Measurements from ENCODE around the gene KCNJ13.

KCNJ13 gene

DNA sequence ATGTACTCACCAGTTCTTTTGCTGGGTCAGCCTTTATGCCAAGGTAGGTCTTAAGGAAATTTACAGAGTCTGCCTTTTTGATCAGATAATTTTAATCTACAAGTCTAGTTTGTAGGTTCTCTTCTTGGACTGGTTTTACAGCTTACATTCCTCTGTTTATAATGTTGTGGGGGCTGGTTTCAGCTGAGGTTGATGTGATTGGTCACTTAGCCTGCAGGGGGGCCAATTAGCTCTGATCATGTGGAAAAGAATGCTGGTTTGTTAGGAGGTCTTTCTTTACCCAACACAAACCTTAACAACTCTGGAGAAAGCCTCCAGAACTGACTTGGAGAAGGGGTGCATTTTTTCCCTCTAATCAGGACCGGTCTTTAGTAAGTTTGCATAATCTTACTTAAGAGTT lies at the start of gene KCNJ13:
Gene KCNJ13, minus strand, starts transcription at position 131 of the 400 bp plus-strand sequence. CDS start 5,203 bp downstream, outside the sequence.
- Histone ChIP-seq H3K9me3 (no peaks in the 10 kb centered on the region), H3K27me3 (ENCODE audit: low read depth) (no peaks in the 10 kb centered on the region), H3K4me1 (no peaks in the 10 kb centered on the region), H3K36me3 (replicated peaks) (peaks cover 3% of the 10 kb centered on the region; the same call in 1 of the 2 replicates), H3K4me3 (no peak within 1 kb of the TSS)
- DNase-seq (ENCODE audit: low spot score in 2 of 2): no peak
- in situ Hi-C loops (cut with MboI; ENCODE audit: low sequenced_read_pairs): no loop called here

DNA sequence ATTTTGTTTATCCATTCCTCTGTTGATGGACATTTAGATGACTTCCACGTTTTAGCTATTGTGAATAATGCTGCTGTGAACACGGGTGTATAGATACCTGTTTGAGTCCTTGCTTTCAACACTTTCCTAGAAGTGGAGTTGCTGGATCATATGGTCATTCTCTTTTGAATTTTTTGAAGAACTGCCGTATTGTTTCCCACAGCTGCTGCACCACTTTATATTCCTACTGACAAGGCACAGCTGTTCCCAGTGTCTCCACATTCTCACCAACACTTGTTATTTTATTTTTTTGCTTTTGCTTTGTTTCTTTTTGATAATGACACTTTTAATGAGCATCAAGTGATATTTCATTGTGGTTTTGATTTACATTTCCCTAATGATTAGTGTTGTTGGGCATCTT lies 41.4 kb upstream of the KCNJ13 start:
- H3K4me1 ChIP-seq: peaks cover 10% of the 10 kb centered on the region
- in situ Hi-C loops (cut with MboI; ENCODE audit: low sequenced_read_pairs): no loop called here
- H3K27me3 ChIP-seq (ENCODE audit: low read depth): no peaks in the 10 kb centered on the region
- H3K4me3 ChIP-seq: no peak overlapping the region
- no peaks in the 10 kb centered on the region for H3K9me3 ChIP-seq
- peaks cover 62% of the 10 kb centered on the region for H3K36me3 ChIP-seq (replicated peaks)
- DNase-seq (ENCODE audit: low spot score in 2 of 2): no peak

DNA sequence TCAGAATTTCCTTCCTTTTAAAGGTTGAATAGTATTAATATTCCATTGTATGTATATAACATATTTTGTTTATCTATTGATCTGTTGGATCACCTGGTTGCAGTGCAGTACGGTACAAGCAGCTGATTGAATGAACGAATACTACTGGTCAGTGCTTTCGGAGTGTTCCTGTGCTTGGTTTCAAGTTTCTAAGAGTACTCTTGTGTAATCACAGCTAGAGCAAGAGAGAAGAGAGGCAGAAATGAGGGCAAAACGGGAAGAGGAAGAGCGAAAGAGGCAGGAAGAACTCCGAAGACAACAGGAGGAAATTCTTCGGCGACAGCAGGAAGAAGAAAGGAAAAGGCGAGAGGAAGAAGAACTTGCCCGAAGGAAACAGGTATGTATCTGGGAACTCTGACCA lies 40.3 kb upstream of the KCNJ13 start:
- in situ Hi-C loops (cut with MboI; ENCODE audit: low sequenced_read_pairs): no loop called here
- no peak overlapping the region for H3K4me3 ChIP-seq
- DNase-seq (ENCODE audit: low spot score in 2 of 2): no peak
- H3K4me1 ChIP-seq: peaks cover 10% of the 10 kb centered on the region
- H3K36me3 ChIP-seq (replicated peaks): peaks cover 63% of the 10 kb centered on the region
- H3K9me3 ChIP-seq: no peaks in the 10 kb centered on the region
- no peaks in the 10 kb centered on the region for H3K27me3 ChIP-seq (ENCODE audit: low read depth)

- in situ Hi-C loops (cut with MboI; ENCODE audit: low sequenced_read_pairs): no loop called here
- no peaks in the 10 kb centered on the region for H3K27me3 ChIP-seq (ENCODE audit: low read depth)
- H3K36me3 ChIP-seq (replicated peaks): peaks cover 67% of the 10 kb centered on the region
- peaks cover 10% of the 10 kb centered on the region for H3K4me1 ChIP-seq
- DNase-seq (ENCODE audit: low spot score in 2 of 2): no peak
- H3K9me3 ChIP-seq: no peaks in the 10 kb centered on the region
- H3K4me3 ChIP-seq: no peak overlapping the region
Observed at GRCh38 chr2:232815569-232815968, 39.2 kb upstream of the KCNJ13 start.

- H3K9me3 ChIP-seq: no peaks in the 10 kb centered on the region
- peaks cover 52% of the 10 kb centered on the region for H3K36me3 ChIP-seq (replicated peaks)
- no peaks in the 10 kb centered on the region for H3K4me1 ChIP-seq
- in situ Hi-C loops (cut with MboI; ENCODE audit: low sequenced_read_pairs): no loop called here
- no peaks in the 10 kb centered on the region for H3K27me3 ChIP-seq (ENCODE audit: low read depth)
- DNase-seq (ENCODE audit: low spot score in 2 of 2): no peak
- H3K4me3 ChIP-seq: no peak overlapping the region
Observed at GRCh38 chr2:232810444-232810843, 34.1 kb upstream of the KCNJ13 start.

DNA sequence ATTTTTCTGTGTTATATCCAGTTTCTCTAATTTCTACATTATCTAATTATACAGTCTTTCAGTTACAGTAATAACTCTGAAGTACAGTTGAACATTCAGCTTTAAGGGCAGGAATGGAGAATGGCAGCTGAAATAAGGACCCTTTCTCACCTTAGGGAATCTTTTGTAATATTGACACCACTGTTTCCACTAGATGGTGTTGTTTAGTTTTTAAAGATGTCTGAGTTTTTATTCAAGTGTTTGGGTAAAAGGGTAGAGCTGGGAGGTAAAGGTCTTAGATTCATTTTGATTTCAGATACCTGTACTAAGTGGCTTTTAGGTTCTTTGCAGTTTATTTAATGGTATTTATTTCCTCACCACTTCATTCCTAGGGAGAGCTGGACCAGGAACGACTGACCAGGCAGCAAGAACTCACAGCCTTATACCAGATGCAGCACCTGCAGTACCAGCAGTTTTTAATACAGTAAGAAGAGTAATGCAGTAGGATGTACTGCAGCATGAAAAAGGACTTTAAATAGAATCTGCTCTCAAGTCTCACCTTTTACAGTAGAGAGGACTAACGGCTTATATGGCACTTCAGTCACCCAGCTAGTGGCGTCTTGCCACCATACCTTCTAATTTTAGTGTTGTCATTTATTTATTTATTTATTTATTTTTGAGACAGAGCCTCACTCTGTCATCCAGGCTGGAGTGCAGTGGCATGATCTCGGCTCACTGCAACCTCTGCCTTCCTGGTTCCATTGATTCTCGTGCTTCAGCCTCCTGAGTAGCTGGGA lies 33.2 kb upstream of the KCNJ13 start:
- H3K27me3 ChIP-seq (ENCODE audit: low read depth): no peaks in the 10 kb centered on the region
- no peaks in the 10 kb centered on the region for H3K4me1 ChIP-seq
- in situ Hi-C loops (cut with MboI; ENCODE audit: low sequenced_read_pairs): no loop called here
- peaks cover 51% of the 10 kb centered on the region for H3K36me3 ChIP-seq (replicated peaks)
- DNase-seq (ENCODE audit: low spot score in 2 of 2): no peak
- H3K9me3 ChIP-seq: no peaks in the 10 kb centered on the region
- no peak overlapping the region for H3K4me3 ChIP-seq

DNA sequence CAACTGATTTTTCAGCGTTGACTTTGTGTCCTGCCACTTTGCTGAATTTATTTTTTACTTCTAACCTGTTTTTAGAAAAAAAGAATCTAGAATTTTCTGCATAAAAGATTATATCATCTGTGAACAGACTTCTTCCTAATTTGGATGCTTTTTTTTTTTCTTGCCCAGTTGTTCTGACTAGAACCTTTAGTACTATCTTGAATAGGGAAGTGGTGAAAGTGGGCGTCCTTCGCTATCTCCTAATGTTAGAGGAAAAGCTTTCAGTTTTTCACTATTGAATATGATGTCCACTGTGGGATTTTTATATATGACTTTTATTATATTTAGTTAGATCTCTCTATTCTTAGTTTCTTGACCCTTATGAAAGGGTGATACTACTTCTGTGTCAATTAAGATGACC lies 25.7 kb upstream of the KCNJ13 start:
- H3K9me3 ChIP-seq: no peaks in the 10 kb centered on the region
- in situ Hi-C loops (cut with MboI; ENCODE audit: low sequenced_read_pairs): no loop called here
- H3K36me3 ChIP-seq (replicated peaks): peaks cover 19% of the 10 kb centered on the region
- H3K4me1 ChIP-seq: peaks cover 22% of the 10 kb centered on the region
- H3K4me3 ChIP-seq: no peak overlapping the region
- no peak for DNase-seq (ENCODE audit: low spot score in 2 of 2)
- no peaks in the 10 kb centered on the region for H3K27me3 ChIP-seq (ENCODE audit: low read depth)

DNA sequence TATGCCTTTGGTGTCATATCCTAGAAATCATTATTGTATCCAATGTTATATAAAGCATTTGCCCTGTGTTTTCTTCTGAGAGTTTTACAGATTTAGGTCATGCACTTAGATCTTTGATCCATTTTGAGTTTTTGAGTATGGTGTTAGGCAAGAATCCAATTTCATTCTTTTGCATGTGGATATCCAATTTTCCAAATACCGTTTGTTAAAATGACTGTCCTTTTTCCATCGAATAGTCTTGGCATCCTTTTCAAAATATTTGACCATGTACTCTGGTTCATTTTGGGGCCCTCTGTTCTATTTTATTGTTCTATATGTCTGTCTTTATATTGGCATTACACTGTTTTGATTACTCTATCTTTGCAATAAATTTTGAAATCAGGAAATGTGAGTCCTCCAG lies 23.8 kb upstream of the KCNJ13 start:
- no peak for DNase-seq (ENCODE audit: low spot score in 2 of 2)
- Histone ChIP-seq H3K4me1 (peaks cover 33% of the 10 kb centered on the region), H3K36me3 (replicated peaks) (peaks cover 14% of the 10 kb centered on the region), H3K27me3 (ENCODE audit: low read depth) (no peaks in the 10 kb centered on the region), H3K9me3 (no peaks in the 10 kb centered on the region), H3K4me3 (no peak overlapping the region)
- in situ Hi-C loops (cut with MboI; ENCODE audit: low sequenced_read_pairs): no loop called here

DNA sequence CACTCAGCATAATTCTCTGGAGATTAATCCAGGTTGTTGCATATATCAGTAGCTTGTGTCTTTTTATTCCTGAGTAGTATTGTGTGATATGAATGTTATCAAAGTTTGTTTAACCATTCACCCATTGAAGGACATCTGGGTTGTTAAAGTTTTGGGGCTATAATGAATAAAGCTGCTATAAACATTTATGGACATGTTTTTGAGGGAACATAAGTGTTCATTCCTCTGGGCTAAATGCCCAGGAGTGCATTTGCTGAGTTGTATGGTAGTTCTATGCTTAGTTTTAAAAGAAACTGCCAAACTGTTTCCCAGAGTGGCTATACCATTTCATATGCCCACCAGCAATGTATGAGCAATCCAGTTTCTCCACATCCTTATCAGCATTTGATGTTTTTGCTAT lies 21.8 kb upstream of the KCNJ13 start:
- H3K36me3 ChIP-seq (replicated peaks): peaks cover 14% of the 10 kb centered on the region

DNA sequence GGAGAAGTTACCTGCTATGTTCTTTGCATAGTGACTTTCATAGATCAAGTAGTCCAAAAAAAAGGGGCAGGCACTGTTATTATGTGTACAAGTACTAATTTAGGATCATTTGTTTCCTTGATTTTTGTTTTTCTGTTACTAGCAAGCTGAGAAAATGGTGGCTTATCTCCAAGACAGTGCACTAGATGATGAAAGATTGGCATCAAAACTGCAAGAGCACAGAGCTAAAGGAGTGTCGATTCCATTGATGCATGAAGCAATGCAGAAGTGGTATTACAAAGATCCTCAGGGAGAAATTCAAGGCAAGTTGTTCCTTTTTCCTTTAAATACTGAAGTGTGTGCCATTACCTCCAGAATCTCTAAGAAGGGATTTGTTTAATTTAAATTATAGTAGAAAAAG lies 19.6 kb upstream of the KCNJ13 start:
- DNase-seq (ENCODE audit: low spot score in 2 of 2): no peak
- no peaks in the 10 kb centered on the region for H3K27me3 ChIP-seq (ENCODE audit: low read depth)
- peaks cover 25% of the 10 kb centered on the region for H3K36me3 ChIP-seq (replicated peaks)
- H3K4me3 ChIP-seq: no peak overlapping the region
- no peaks in the 10 kb centered on the region for H3K9me3 ChIP-seq
- peaks cover 58% of the 10 kb centered on the region for H3K4me1 ChIP-seq
- in situ Hi-C loops (cut with MboI; ENCODE audit: low sequenced_read_pairs): no loop called here

More for the DNA sequence above, 21.8 kb upstream of the KCNJ13 start:
- Histone ChIP-seq H3K9me3 (no peaks in the 10 kb centered on the region), H3K4me1 (peaks cover 52% of the 10 kb centered on the region), H3K27me3 (ENCODE audit: low read depth) (no peaks in the 10 kb centered on the region), H3K4me3 (no peak overlapping the region)
- in situ Hi-C loops (cut with MboI; ENCODE audit: low sequenced_read_pairs): no loop called here
- no peak for DNase-seq (ENCODE audit: low spot score in 2 of 2)

DNA sequence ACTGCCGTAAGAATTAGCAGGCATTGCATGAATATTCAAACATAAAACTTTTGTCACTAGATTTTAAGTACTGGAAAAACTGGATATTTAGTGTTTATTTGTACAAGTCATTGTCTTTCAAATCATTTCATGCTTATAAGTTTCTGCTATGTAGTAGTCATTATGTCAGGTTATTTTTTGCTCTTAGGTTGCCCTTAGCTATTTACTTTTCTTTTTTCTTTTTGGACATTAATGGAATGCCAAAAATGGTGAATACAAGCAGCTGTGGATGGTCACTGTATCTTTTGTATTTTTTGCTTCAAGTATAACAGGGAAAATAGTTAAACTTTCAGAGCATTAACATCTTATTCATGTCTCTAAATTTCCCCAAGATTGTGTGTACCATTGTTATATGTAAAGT lies 18.6 kb upstream of the KCNJ13 start:
- no peaks in the 10 kb centered on the region for H3K27me3 ChIP-seq (ENCODE audit: low read depth)
- H3K4me1 ChIP-seq: peaks cover 54% of the 10 kb centered on the region
- H3K4me3 ChIP-seq: no peak overlapping the region
- in situ Hi-C loops (cut with MboI; ENCODE audit: low sequenced_read_pairs): no loop called here
- no peaks in the 10 kb centered on the region for H3K9me3 ChIP-seq
- peaks cover 28% of the 10 kb centered on the region for H3K36me3 ChIP-seq (replicated peaks)
- peak in 1 of 2 experiments; percentile 63 for DNase-seq (ENCODE audit: low spot score in 2 of 2)

DNA sequence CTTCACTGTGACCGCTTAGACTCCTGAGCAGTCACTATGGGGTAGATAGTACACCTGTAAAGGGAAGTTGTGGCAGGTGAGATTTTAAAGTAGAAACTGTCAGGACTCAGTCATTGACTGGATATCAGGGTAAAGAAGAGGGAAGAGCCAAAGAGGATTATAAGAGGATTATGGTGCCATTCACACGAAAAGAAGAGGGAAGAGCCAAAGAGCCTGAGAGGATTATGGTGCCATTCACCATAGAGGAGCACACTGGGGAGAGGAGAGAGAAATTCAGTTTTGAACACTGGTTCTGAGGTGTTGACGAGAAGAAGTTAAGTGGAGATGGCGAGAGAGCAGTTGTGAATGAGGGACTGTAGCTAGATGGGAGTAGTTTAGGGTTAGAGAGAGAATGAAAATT lies 16.9 kb upstream of the KCNJ13 start:
- in situ Hi-C loops (cut with MboI; ENCODE audit: low sequenced_read_pairs): no loop called here
- Histone ChIP-seq H3K36me3 (replicated peaks) (peaks cover 36% of the 10 kb centered on the region), H3K9me3 (no peaks in the 10 kb centered on the region), H3K27me3 (ENCODE audit: low read depth) (no peaks in the 10 kb centered on the region), H3K4me3 (no peak overlapping the region), H3K4me1 (peaks cover 40% of the 10 kb centered on the region)
- DNase-seq (ENCODE audit: low spot score in 2 of 2): peak in 1 of 2 experiments; percentile 72

DNA sequence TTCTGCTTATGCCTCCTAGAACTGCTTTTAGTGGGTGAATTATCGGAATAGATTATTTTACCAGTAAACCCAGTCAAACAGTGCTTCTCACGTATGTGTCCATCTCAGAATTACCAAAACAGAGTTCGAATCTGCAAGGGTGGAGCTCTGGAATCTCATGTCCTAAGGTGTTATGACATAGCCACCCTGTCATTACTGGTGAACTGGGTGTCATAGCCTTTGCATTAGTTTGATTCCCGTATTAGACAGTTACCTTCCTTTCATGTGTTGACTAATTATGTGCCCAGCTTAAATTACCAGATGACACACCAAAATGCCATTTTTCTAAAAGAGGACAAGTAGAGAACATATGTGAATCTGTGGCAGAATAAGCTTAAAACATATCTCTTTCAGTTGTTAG lies 15.2 kb upstream of the KCNJ13 start:
- Histone ChIP-seq H3K4me1 (peaks cover 36% of the 10 kb centered on the region), H3K9me3 (no peaks in the 10 kb centered on the region), H3K27me3 (ENCODE audit: low read depth) (no peaks in the 10 kb centered on the region), H3K36me3 (replicated peaks) (peaks cover 42% of the 10 kb centered on the region), H3K4me3 (no peak overlapping the region)
- in situ Hi-C loops (cut with MboI; ENCODE audit: low sequenced_read_pairs): no loop called here
- no peak for DNase-seq (ENCODE audit: low spot score in 2 of 2)

DNA sequence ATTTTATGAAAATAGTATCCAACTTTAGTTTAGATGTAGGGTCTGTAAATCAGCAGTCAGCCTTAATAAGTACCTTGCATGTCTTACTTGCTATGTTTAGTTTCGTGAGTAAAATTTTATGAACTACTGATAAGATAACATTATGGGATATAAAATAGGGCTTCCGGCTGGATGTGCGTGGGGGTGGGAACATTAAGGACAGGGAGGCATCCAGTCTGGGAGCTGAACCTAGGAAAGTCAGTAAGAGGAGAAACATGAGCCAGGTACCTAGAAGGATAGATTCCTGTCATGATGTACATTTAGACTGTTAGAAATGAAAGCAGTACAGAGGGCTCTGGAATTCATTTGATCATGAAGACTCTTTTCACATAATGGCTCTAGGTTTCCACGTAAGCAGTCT lies 12.7 kb upstream of the KCNJ13 start:
- Histone ChIP-seq H3K4me3 (no peak overlapping the region), H3K9me3 (no peaks in the 10 kb centered on the region), H3K4me1 (peaks cover 15% of the 10 kb centered on the region), H3K36me3 (replicated peaks) (peaks cover 32% of the 10 kb centered on the region), H3K27me3 (ENCODE audit: low read depth) (no peaks in the 10 kb centered on the region)
- no peak for DNase-seq (ENCODE audit: low spot score in 2 of 2)
- in situ Hi-C loops (cut with MboI; ENCODE audit: low sequenced_read_pairs): no loop called here

DNA sequence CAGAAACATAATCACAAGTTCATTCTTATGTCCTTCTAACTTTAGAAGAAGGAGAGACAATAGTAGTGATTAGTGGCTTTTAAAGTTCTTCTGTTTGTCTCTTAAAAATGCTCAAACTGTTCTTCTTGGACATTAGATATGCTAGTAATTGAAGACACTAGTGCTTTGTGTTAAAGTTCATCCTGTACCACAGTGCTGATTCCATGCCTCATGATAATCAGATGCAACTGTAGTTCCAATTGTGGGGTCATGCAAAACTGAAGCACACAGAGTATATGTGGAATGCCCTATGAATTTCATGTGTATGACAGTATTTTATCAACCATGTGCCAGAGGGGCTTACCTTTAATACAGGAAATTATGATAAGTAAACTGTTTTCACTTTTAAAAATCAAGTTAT lies 11.4 kb upstream of the KCNJ13 start:
- in situ Hi-C loops (cut with MboI; ENCODE audit: low sequenced_read_pairs): no loop called here
- Histone ChIP-seq H3K4me1 (peaks cover 2% of the 10 kb centered on the region), H3K9me3 (no peaks in the 10 kb centered on the region), H3K36me3 (replicated peaks) (peaks cover 32% of the 10 kb centered on the region), H3K4me3 (no peak overlapping the region), H3K27me3 (ENCODE audit: low read depth) (no peaks in the 10 kb centered on the region)
- DNase-seq (ENCODE audit: low spot score in 2 of 2): no peak

All from HAP-1 (cell line).